ENCODE data around the gene SF3B1.

DNA sequence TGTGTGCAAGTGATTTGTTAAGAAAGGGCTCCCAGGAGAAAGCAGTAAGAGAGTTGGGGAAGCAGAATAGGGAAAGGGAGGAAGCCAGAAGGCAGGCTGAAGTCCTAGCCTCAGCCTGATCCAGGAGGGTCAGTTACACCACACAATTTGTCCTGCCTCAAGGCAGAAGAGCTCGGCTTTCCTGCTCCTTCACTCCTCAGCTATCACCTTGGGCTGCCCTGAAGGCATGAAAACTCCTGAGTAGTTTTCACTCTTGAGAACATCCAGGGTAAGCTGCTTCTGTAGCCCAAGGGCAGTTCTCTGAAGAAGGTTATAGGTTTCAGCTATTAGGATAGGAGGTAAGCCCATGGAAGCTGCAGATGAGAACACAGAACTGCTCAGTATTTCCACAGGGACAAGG lies 76.8 kb downstream of the SF3B1 start:
- TF ChIP-seq EZH2 (IDR thresholded peaks at IDR 0.05; ENCODE audit: insufficient read depth, poor library complexity, severe bottlenecking) (no peak), EZH2phosphoT487 (IDR thresholded peaks at IDR 0.05; ENCODE audit: insufficient read depth, low read depth) (no peak)
